Testis (tissue), 3 donors: ENCODE data around the gene GALNT18. TPM values are rescaled to one million over a fixed set of nuclear protein-coding genes. Genes with fewer than 3 reads are reported as not detected.
A peak's percentile ranks its signal among the peaks of the same experiment; 100 is the strongest.
"Not testable (repeated sequence)": the region's sequence is repeated elsewhere in the genome, so short reads cannot be mapped to it uniquely, and the experiment has no call there.

Experiments
- DNase-seq: peaks from one replicate; pipeline ENCODE4 v3.0.0-alpha.2; 2019
- H3K27ac ChIP-seq, 2 donors: fragments of 200-600 bp; sonication (generic); one replicate each; pipeline ENCODE4 v1.5.1; 2019
- H3K27me3 ChIP-seq: fragments of 200-600 bp; sonication (generic); one replicate; pipeline ENCODE4 v1.5.1; 2019
- H3K36me3 ChIP-seq: fragments of 200-600 bp; sonication (generic); one replicate; pipeline ENCODE4 v1.5.1; 2017; ENCODE audit warnings: low read depth; ENCODE audit errors: missing control alignments
- H3K4me1 ChIP-seq: fragments of 200-600 bp; sonication (generic); one replicate; pipeline ENCODE4 v1.5.1; 2019
- H3K4me3 ChIP-seq, 2 donors: fragments of 200-600 bp; sonication (generic); one replicate each; pipeline ENCODE4 v1.5.1; 2017 to 2019
- H3K9me3 ChIP-seq: fragments of 200-600 bp; sonication (generic); one replicate; pipeline ENCODE4 v1.5.1; 2017
- CTCF ChIP-seq, 3 experiments: fragments of 450-650 bp in 2 of 3; fragments of 200-600 bp in 1 of 3; sonication (generic) in 1 of 3; IDR thresholded peaks; one replicate each; pipeline ENCODE4 v1.5.1; 2016 to 2019; ENCODE audit warnings: antibody characterized with exemption in 3 of 3, mild to moderate bottlenecking in 2 of 3, moderate library complexity in 1 of 3
- POLR2A ChIP-seq: fragments of 450-650 bp; IDR thresholded peaks from one replicate; pipeline ENCODE4 v1.6.1; 2017; ENCODE audit warnings: antibody characterized with exemption, mild to moderate bottlenecking, moderate library complexity
- WGBS, 2 donors: methylation state at CpG; one replicate each; pipeline ENCODE4 v1.1.5; 2018; 5-methylcytosine and 5-hydroxymethylcytosine counted together
- intact Hi-C: fragments of 100-400 bp; cut with DNase I; formaldehyde crosslinking; loops from one replicate; pipeline ENCODE4 v1.15.1; 2023; ENCODE audit warnings: low total_unique reads
- polyA plus RNA-seq: library from polyadenylated mRNA; stranded (reverse); fragments of 350-450 nt; fragmentation: Illumina TruSeq; extraction: RNeasy Lipid Tissue Mini Kit (QIAGEN cat#74804); gene quantifications from one replicate; pipeline ENCODE4 v1.2.3, GENCODE V29; 2014; ENCODE audit warnings: low read depth, low replicate concordance; ENCODE audit not compliant: insufficient read depth
- total RNA-seq, 2 donors: library from RNA; depleted of rRNA; stranded (reverse); fragments of >200 nt; gene quantifications; one replicate each; pipeline ENCODE4 v1.2.3, GENCODE V29; 2016

The GALNT18 gene
- total and polyA plus RNA-seq, 3 donors from 2014 or later, result 39.2 to 106 (median 73.9) TPM

DNA sequence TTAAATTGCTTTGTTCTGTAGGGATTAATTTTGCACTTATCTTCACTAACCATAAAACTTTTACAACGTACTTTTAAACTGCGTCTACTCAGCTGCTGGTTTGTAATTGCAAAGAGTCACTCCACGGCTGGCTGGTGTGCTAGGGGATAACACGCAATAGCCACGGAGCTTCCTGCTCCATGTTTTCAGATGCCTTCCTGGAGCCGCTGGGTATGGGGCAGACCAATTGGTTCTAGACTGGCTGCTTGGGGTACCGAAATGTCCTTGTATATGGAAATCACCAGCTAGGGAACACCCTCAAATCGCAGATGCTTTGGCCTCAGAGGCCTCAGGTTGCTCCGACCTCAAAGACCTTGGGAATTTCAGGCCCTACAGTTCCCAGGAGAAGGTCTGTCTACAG, 265.0 kb downstream of the GALNT18 start:
- 60 to 72% methylated on average over 9 of the region's 9 CpGs for WGBS, 2 donors
- Histone ChIP-seq H3K27me3 (no peaks in the 10 kb centered on the region), H3K9me3 (no peaks in the 10 kb centered on the region), H3K36me3 (no peaks in the 10 kb centered on the region), H3K4me1 (no peaks in the 10 kb centered on the region), H3K4me3 (no peak overlapping the region), H3K27ac (no peak overlapping the region)
- TF ChIP-seq CTCF (IDR thresholded peaks at IDR 0.05) (no peak), POLR2A (no peak)
- intact Hi-C loops, result no loop called here
- no peak for DNase-seq

DNA sequence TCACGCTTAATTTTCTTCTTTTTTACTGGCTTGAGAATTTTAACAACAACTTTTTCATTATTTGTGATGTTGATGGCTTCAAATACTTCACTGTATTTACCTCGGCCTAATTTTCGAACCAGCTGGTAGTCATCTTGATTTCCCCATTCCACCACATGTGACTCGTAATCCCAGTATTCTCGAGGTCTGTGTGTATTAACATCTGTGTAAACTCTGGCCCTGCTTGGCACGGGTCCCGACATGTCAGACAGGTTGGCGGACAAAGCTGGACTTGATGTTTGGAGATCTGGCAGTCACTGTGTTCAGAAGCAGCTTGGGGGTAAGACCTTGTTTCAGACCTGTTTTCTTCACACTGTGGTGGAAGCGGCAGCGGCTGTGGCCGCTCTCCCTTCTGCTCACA, 268.9 kb downstream of the GALNT18 start, which contains the start of gene CSNK2A3:
TSS of gene CSNK2A3 (minus strand) at position 373 of the 400 bp plus-strand sequence. CDS start at position 242, 131 bp downstream.
- H3K27ac ChIP-seq, H3K36me3 ChIP-seq, H3K9me3 ChIP-seq, intact Hi-C loops, H3K27me3 ChIP-seq, DNase-seq, H3K4me3 ChIP-seq: not testable (repeated sequence)
- H3K4me1 ChIP-seq, result peaks cover 32% of the 10 kb centered on the region
- 94 to 96% methylated on average over 11 of the region's 11 CpGs for WGBS, 2 donors

DNA sequence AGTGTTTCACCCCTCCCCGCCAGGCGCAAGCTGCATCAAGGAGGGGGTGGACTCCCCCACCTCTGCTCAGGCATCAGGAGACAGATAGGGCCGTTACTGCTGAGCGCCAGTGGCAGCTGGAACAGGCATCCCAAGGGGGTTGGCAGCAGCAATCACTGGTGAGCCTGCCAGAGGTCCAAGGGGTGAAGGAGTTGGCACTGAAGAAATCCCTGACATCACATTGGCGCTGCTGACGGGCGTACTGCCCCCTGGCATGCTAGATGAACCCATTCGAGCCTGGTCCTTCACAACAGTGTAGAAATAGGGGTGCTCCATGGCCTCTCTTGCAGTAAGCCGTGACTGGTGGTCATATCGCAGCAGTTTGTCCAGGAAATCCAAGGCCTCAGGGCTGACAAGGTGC, 270.0 kb downstream of the GALNT18 start:
- peaks cover 42% of the 10 kb centered on the region for H3K4me1 ChIP-seq
- H3K27me3 ChIP-seq, H3K4me3 ChIP-seq, DNase-seq, intact Hi-C loops, H3K9me3 ChIP-seq, H3K36me3 ChIP-seq, H3K27ac ChIP-seq: not testable (repeated sequence)
- WGBS, 2 donors, result 66 to 83% methylated on average over 6 to 8 of the region's 10 CpGs

DNA sequence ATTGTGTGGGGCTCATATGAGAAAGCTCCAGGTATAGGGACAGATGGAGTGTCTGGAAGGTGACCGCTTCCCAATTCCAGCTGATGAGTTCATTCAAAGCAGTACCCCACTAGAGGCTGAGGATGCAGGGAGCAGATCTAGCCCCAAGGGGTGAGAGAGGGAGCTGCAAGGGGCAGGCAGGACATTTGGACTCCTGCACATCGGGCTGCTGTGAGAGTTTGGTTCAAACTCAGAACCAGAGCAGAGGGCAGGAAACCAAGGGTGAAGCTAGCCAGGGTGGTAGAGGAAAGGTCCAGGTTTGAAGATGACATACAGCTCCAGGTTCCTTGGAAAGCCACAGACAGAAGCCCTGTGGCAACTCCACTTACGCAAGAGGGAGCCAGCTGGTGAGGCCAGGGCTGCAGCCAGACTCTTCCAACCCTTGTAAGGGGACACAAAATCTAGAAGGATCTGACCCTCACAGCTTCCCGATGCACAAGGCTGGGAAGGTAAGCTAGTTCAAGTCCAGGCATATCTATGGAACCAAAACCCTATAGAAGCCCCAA, 270.7 kb downstream of the GALNT18 start:
- Histone ChIP-seq H3K36me3 (no peaks in the 10 kb centered on the region), H3K27ac (no peak overlapping the region), H3K9me3 (no peaks in the 10 kb centered on the region), H3K4me3 (no peak overlapping the region), H3K27me3 (no peaks in the 10 kb centered on the region), H3K4me1 (peaks cover 45% of the 10 kb centered on the region)
- DNase-seq, result no peak
- intact Hi-C loops, result no loop called here
- TF ChIP-seq CTCF (IDR thresholded peaks at IDR 0.05) (no peak), POLR2A (no peak)
- WGBS, 2 donors, result 90 to 93% methylated on average over 4 of the region's 4 CpGs

GRCh38 chr11:11349870-11350337, 271.9 kb downstream of the GALNT18 start:
- intact Hi-C loops, result no loop called here
- no peak overlapping the region for H3K27ac ChIP-seq
- WGBS, 2 donors, result 31 to 38% methylated on average over 1 of the region's 1 CpG
- DNase-seq, result peak; percentile 51
- no peak for TF ChIP-seq CTCF (IDR thresholded peaks at IDR 0.05)
- no peak for TF ChIP-seq POLR2A
- no peak overlapping the region for H3K4me3 ChIP-seq
- no peaks in the 10 kb centered on the region for H3K36me3 ChIP-seq
- no peaks in the 10 kb centered on the region for H3K27me3 ChIP-seq
- H3K4me1 ChIP-seq, result peaks cover 45% of the 10 kb centered on the region
- no peaks in the 10 kb centered on the region for H3K9me3 ChIP-seq
